ENCODE data around the gene NKAIN2. TPM values are rescaled to one million over a fixed set of nuclear protein-coding genes. Genes with fewer than 3 reads are reported as not detected.
"Not testable (repeated sequence)": the region's sequence is repeated elsewhere in the genome, so short reads cannot be mapped to it uniquely, and the experiment has no call there.

The NKAIN2 gene
- total RNA-seq, 1 donor from 2014 or later = not detected

DNA sequence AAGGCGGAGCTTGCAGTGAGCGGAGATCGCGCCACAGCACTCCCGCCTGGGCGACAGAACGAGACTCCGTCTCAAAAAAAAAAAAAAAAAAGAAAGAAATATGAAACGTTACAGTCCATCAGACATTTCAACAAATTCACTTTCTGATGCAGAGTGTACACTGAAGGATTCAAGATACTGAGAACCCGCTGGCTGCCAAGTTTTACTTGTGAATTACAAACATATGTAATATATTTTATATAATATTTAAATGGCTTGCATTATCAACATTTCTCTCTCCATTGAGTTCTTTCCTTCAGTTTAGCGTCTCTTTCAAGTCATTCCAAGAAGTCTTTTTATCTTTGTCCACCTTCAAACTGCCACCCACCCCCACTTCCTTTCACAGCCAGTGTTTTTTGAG, 917.7 kb downstream of the NKAIN2 start:
- Histone ChIP-seq H3K4me3 (ENCODE audit: low read depth, low read length) (no peak overlapping the region), H3K27me3 (ENCODE audit: control insufficient read depth, insufficient read depth, low read length) (no peaks in the 10 kb centered on the region), H3K36me3 (ENCODE audit: control insufficient read depth, insufficient read depth, low read length) (no peaks in the 10 kb centered on the region)
- no peak for DNase-seq (ENCODE audit: low read depth)
- TF ChIP-seq, protein P1, sequence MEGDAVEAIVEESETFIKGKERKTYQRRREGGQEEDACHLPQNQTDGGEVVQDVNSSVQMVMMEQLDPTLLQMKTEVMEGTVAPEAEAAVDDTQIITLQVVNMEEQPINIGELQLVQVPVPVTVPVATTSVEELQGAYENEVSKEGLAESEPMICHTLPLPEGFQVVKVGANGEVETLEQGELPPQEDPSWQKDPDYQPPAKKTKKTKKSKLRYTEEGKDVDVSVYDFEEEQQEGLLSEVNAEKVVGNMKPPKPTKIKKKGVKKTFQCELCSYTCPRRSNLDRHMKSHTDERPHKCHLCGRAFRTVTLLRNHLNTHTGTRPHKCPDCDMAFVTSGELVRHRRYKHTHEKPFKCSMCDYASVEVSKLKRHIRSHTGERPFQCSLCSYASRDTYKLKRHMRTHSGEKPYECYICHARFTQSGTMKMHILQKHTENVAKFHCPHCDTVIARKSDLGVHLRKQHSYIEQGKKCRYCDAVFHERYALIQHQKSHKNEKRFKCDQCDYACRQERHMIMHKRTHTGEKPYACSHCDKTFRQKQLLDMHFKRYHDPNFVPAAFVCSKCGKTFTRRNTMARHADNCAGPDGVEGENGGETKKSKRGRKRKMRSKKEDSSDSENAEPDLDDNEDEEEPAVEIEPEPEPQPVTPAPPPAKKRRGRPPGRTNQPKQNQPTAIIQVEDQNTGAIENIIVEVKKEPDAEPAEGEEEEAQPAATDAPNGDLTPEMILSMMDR (IDR thresholded peaks at IDR 0.05; ENCODE audit: insufficient read depth, low read length, poor library complexity, severe bottlenecking) = no peak

DNA sequence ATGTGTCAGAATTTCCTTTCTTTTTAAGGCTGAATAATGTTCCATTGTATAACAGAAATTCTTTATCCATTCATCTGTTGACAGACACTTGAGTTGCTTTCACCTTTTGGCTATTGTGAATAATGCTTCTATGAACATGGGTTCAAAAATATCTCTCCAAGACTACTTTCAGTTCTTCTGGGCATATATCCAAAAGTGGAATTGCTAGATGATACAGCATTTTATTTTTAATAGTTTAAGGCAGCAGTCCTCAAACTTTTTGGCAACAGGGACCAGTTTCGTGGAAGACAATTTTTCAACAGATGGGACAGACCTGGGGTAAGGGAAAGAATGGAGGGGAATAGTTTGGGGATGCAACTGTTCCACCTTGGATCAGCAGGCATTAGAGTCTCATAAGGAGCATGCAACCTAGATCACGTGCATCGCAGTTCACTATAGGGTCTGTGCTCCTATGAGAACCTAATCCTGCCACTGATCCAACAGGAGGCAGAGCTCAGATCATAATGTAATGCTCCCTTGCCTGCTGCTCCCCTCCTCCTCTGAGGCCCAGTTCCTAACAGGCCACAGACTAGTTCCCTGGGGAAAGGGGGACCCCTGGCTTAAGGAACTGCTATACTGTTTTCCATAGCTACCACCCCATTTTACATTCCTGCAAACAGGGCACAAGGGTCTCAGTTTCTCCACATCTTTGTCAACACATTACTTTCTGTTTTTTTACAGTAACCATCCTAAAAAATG, 918.6 kb downstream of the NKAIN2 start:
- Histone ChIP-seq H3K27me3 (ENCODE audit: control insufficient read depth, insufficient read depth, low read length) (no peaks in the 10 kb centered on the region), H3K4me3 (ENCODE audit: low read depth, low read length) (no peak overlapping the region), H3K36me3 (ENCODE audit: control insufficient read depth, insufficient read depth, low read length) (no peaks in the 10 kb centered on the region)
- TF ChIP-seq, protein P1 (IDR thresholded peaks at IDR 0.05; ENCODE audit: insufficient read depth, low read length, poor library complexity, severe bottlenecking) = no peak
- DNase-seq (ENCODE audit: low read depth) = no peak

DNA sequence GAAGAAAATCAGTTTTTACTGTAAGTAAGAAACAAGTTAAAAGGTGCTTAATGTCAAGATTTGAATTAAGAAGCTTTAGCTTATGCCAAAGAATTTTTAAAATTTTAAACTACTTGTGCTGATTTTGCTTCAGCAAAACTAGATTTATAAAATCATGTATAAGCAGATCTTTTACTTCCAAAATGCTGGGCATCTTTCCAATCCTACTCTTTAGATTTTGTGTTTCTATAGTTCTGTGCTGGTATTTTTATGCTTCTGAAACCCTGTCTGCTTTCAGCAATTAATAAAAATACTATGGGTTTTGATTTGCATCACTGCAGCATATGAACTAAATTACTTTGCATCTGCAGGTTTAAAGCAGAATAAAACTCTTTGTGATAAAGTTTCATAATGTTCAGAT, 920.0 kb downstream of the NKAIN2 start:
- no peaks in the 10 kb centered on the region for H3K36me3 ChIP-seq (ENCODE audit: control insufficient read depth, insufficient read depth, low read length)
- TF ChIP-seq, protein P1 (IDR thresholded peaks at IDR 0.05; ENCODE audit: insufficient read depth, low read length, poor library complexity, severe bottlenecking) = no peak
- no peak overlapping the region for H3K4me3 ChIP-seq (ENCODE audit: low read depth, low read length)

DNA sequence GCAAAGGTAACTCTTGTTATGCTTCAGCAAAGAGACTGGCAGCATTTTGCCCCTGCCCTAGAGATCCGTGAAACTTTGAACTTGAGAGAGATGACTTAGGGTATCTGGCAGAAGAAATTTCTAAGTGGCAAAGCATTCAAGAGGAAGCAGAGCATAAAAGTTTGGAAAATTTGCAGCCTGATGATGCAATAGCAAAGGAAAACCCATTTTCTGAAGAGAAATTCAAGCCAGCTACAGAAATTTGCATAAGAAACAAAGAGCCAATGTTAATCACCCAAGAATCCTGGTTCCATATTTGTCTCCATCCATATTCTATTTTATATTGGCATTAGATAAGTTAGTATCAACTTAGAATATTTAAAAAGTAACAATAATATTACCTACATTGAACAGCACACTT, 934.1 kb downstream of the NKAIN2 start:
- not testable (repeated sequence) for DNase-seq (ENCODE audit: low read depth); H3K36me3 ChIP-seq (ENCODE audit: control insufficient read depth, insufficient read depth, low read length); H3K27me3 ChIP-seq (ENCODE audit: control insufficient read depth, insufficient read depth, low read length)

More for the DNA sequence above, 920.0 kb downstream of the NKAIN2 start:
- H3K27me3 ChIP-seq (ENCODE audit: control insufficient read depth, insufficient read depth, low read length) = no peaks in the 10 kb centered on the region
- DNase-seq (ENCODE audit: low read depth) = no peak

DNA sequence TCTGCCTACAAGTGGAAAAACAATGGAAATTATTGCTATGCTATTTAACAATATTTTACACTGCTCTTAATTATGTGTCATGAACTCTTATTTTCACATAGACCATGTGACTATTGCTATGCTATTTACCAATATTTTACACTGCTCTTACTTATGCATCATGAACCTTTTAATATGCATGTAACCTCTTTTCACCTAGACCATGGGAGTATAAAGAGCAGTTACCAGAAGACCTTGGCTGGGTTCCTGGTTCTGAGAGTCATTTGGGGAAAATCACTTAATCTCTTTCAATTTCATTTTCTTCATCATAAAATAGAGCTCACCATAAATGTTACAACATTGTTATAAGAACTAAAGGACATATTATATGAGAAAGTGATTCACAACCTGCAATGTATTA, 934.8 kb downstream of the NKAIN2 start:
- Histone ChIP-seq H3K27me3 (ENCODE audit: control insufficient read depth, insufficient read depth, low read length) (no peaks in the 10 kb centered on the region), H3K4me3 (ENCODE audit: low read depth, low read length) (no peak overlapping the region)
- no peak for DNase-seq (ENCODE audit: low read depth)

More for the DNA sequence above, 934.1 kb downstream of the NKAIN2 start:
- H3K4me3 ChIP-seq (ENCODE audit: low read depth, low read length) = not testable (repeated sequence)

DNA sequence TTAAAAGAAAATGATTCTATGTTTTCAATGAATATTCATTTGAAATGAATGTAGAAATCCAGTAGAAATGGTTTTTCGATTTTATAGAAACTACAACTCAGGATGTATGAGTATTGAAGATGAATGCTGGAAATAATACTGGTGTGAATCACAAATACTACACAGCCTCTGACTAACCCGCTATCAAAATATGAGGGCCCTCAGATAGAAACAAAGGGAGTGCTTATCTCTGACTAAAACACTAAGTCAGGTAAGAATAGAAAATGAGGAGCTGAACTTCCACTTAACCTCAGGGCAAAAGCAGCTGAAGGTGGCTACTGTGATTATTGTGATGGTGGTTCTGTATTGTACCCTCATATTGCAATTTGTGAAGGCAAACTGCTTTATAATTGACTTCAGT, 937.7 kb downstream of the NKAIN2 start:
- TF ChIP-seq, protein P1 (IDR thresholded peaks at IDR 0.05; ENCODE audit: insufficient read depth, low read length, poor library complexity, severe bottlenecking) = no peak
- Histone ChIP-seq H3K36me3 (ENCODE audit: control insufficient read depth, insufficient read depth, low read length) (no peaks in the 10 kb centered on the region), H3K27me3 (ENCODE audit: control insufficient read depth, insufficient read depth, low read length) (no peaks in the 10 kb centered on the region), H3K4me3 (ENCODE audit: low read depth, low read length) (no peak overlapping the region)
- DNase-seq (ENCODE audit: low read depth) = no peak

More for the DNA sequence above, 934.8 kb downstream of the NKAIN2 start:
- TF ChIP-seq, protein P1 (IDR thresholded peaks at IDR 0.05; ENCODE audit: insufficient read depth, low read length, poor library complexity, severe bottlenecking) = no peak
- no peaks in the 10 kb centered on the region for H3K36me3 ChIP-seq (ENCODE audit: control insufficient read depth, insufficient read depth, low read length)

Measured in kidney epithelial cell (primary cell).